Adrenal gland (tissue), 12 donors: ENCODE measurements around the gene FAT1. TPM values are rescaled to one million over a fixed set of nuclear protein-coding genes. Genes with fewer than 3 reads are reported as not detected.

Experiments used
- DNase-seq, 7 donors: peaks; one replicate each; pipeline ENCODE4 v3.0.0-alpha.2; 2019 to 2020
- H3K27ac ChIP-seq, 5 donors: fragments of 200-600 bp; sonication (generic) in 4 of 5; 1 replicate in 3 of 5; 2 replicates in 2 of 5; pipeline versions ENCODE4 v1.5.1 to v1.8.0; 2016 to 2020; ENCODE audit warnings: mild to moderate bottlenecking in 1 of 5
- H3K27me3 ChIP-seq: fragments of 200-600 bp; 2 replicates; pipeline ENCODE4 v1.8.0; 2021
- H3K36me3 ChIP-seq, 2 donors: fragments of 200-600 bp; replicated peaks in 1 of 2; 1 replicate in 1 of 2; 2 replicates in 1 of 2; pipeline versions ENCODE4 v1.5.1 to v1.8.0; 2018 to 2022
- H3K4me1 ChIP-seq, 2 donors: fragments of 200-600 bp; replicated peaks in 1 of 2; 1 replicate in 1 of 2; 2 replicates in 1 of 2; pipeline versions ENCODE4 v1.5.1 to v1.8.0; 2018 to 2021
- H3K4me3 ChIP-seq, 4 donors: fragments of 200-600 bp; sonication (generic) in 3 of 4; one replicate each; pipeline ENCODE4 v1.5.1; 2016 to 2018
- H3K9me3 ChIP-seq, 3 donors: fragments of 200-600 bp; sonication (generic) in 1 of 3; replicated peaks in 1 of 3; 1 replicate in 2 of 3; 2 replicates in 1 of 3; pipeline versions ENCODE4 v1.5.1 to v1.8.0; 2016 to 2021
- CTCF ChIP-seq, 6 experiments: fragments of 450-650 bp in 4 of 6; fragments of 200-600 bp in 2 of 6; sonication (generic) in 1 of 6; IDR thresholded peaks; 1 replicate in 5 of 6; 2 replicates in 1 of 6; pipeline versions ENCODE4 v1.5.1 to v1.8.0; 2016 to 2021; ENCODE audit warnings: antibody characterized with exemption in 6 of 6, mild to moderate bottlenecking in 2 of 6, moderate library complexity in 1 of 6
- POLR2A ChIP-seq, 2 donors: fragments of 450-650 bp; IDR thresholded peaks; one replicate each; pipeline ENCODE4 v1.6.1; 2017; ENCODE audit warnings: antibody characterized with exemption in 2 of 2, mild to moderate bottlenecking in 2 of 2, moderate library complexity in 1 of 2
- WGBS, 4 donors: extraction: QIAGEN DNeasy Blood & Tissue Kit in 2 of 4; methylation state at CpG; one replicate each; pipeline versions ENCODE4 v1.1.5 to v1.1.7; 2013 to 2017; 5-methylcytosine and 5-hydroxymethylcytosine counted together
- intact Hi-C, 2 donors: fragments of 100-400 bp; cut with DNase I; formaldehyde crosslinking; loops; one replicate each; pipeline versions ENCODE4 v1.14.1 to v1.15.0; 2022 to 2023
- polyA plus RNA-seq, 3 donors: library from polyadenylated mRNA; stranded (reverse); fragments of 200-250 nt in 2 of 3; fragments of 350-450 nt in 1 of 3; fragmentation: Illumina TruSeq in 1 of 3; extraction: RNeasy Lipid Tissue Mini Kit (QIAGEN cat#74804) in 1 of 3; gene quantifications; one replicate each; pipeline ENCODE4 v1.2.3, GENCODE V29; 2013 to 2014
- total RNA-seq, 9 donors: library from RNA; depleted of rRNA in 4 of 9; stranded (reverse); fragments of >200 nt in 4 of 9; fragments of 120-200 nt in 1 of 9; fragmentation: NEBNext Ultra II Directional in 1 of 9; extraction: Animal tissue kit (Norgen Biotek cat#: 25700) in 1 of 9; gene quantifications; one replicate each; pipeline versions ENCODE4 v1.1.0 to v1.2.4, GENCODE V29; 2013 to 2023
- donor health status: healthy with polysubstance abuse.
- donor health status: Bipolar disorder and iron deficiency.
- donor health status: DM: yes; HTN: yes; CAD: no.
- donor health status: DM: no; HTN: no; CAD: no.
- donor health status: DM: no; HTN: no; CAD: no.
- donor health status: DM: yes; HTN: yes; CAD: no.

Gene FAT1
- total and polyA plus RNA-seq, 12 donors = 0.79 to 147 (median 6.3) TPM

DNA sequence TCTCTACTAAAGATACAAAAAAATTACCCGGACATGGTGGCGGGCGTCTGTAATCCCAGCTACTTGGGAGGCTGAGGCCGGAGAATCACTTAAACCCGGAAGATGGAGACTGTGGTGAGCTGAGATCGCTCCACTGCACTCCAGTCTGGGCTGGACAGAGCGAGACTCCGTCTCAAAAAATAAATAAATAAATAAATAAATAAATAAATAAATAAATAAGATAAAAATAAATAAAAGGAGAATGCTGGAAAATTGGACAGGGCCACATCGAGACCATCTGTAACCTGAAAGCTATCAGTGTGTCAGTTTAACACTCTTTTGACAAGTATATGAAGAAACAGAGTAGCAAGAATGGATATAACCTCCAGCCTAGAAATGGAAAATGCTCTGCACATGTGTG is 15.7 kb upstream of the FAT1 start:
- intact Hi-C loops = no loop called here
- 92 to 98% (median 93%) methylated on average over 9 of the region's 9 CpGs for WGBS, 4 donors

DNA sequence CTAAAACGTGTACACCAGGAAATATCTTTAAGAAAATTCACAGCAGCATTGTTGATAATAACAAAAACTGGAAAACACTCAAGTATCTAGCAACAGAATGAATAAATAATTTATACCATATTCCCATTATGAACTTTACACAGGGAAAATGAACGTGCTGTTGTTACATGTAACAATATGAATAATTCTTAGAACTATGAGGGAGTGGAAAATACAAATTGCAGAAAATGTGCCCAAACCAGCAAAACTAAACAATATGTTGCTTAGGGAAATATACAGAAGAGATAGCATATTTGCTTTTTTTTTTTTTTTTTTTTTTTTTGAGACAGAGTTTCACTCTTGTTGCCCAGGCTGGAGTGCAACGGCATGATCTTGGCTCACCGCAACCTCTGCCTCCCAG is 14.8 kb upstream of the FAT1 start:
- WGBS, 4 donors = 72 to 83% (median 77%) methylated on average over 4 of the region's 4 CpGs

More for the DNA sequence above, 15.7 kb upstream of the FAT1 start:
- DNase-seq = no peak
- Histone ChIP-seq H3K36me3 (no peaks in the 10 kb centered on the region), H3K9me3 (no peaks in the 10 kb centered on the region), H3K27me3 (no peaks in the 10 kb centered on the region), H3K27ac (no peak overlapping the region), H3K4me1 (no peaks in the 10 kb centered on the region), H3K4me3 (no peak overlapping the region)
- TF ChIP-seq CTCF (IDR thresholded peaks at IDR 0.05) (no peak), POLR2A (IDR thresholded peaks at IDR 0.05) (no peak)

GRCh38 chr4:186737427-186737826 is 13.8 kb upstream of the FAT1 start:
- WGBS, 4 donors = 75 to 87% (median 80%) methylated on average over 4 of the region's 4 CpGs
- no peak overlapping the region for H3K27ac ChIP-seq
- no peak for DNase-seq
- TF ChIP-seq POLR2A (IDR thresholded peaks at IDR 0.05) (no peak), CTCF (IDR thresholded peaks at IDR 0.05) (no peak)
- intact Hi-C loops = no loop called here
- H3K27me3 ChIP-seq = no peaks in the 10 kb centered on the region
- no peaks in the 10 kb centered on the region for H3K36me3 ChIP-seq
- H3K4me3 ChIP-seq = no peak overlapping the region
- H3K4me1 ChIP-seq = no peaks in the 10 kb centered on the region
- H3K9me3 ChIP-seq = no peaks in the 10 kb centered on the region

More for the DNA sequence above, 14.8 kb upstream of the FAT1 start:
- Histone ChIP-seq H3K4me3 (no peak overlapping the region), H3K27ac (no peak overlapping the region), H3K36me3 (no peaks in the 10 kb centered on the region), H3K27me3 (no peaks in the 10 kb centered on the region), H3K9me3 (no peaks in the 10 kb centered on the region), H3K4me1 (no peaks in the 10 kb centered on the region)
- no peak for DNase-seq
- intact Hi-C loops = no loop called here
- no peak for TF ChIP-seq POLR2A (IDR thresholded peaks at IDR 0.05)
- TF ChIP-seq CTCF (IDR thresholded peaks at IDR 0.05) = no peak

GRCh38 chr4:186736466-186736865 is 12.8 kb upstream of the FAT1 start:
- WGBS, 4 donors = 88 to 95% (median 90%) methylated on average over 6 of the region's 6 CpGs
- intact Hi-C loops = no loop called here
- TF ChIP-seq POLR2A (IDR thresholded peaks at IDR 0.05) (no peak), CTCF (IDR thresholded peaks at IDR 0.05) (no peak)
- H3K4me3 ChIP-seq = no peak overlapping the region
- no peak overlapping the region for H3K27ac ChIP-seq
- no peaks in the 10 kb centered on the region for H3K9me3 ChIP-seq
- no peaks in the 10 kb centered on the region for H3K27me3 ChIP-seq
- no peaks in the 10 kb centered on the region for H3K36me3 ChIP-seq
- H3K4me1 ChIP-seq = no peaks in the 10 kb centered on the region
- no peak for DNase-seq
